ENCODE data around the gene TMEM60. TPM values are rescaled to one million over a fixed set of nuclear protein-coding genes. Genes with fewer than 3 reads are reported as not detected.

Gene TMEM60, protein sequence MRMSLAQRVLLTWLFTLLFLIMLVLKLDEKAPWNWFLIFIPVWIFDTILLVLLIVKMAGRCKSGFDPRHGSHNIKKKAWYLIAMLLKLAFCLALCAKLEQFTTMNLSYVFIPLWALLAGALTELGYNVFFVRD
- total RNA-seq, result 10 to 100 TPM in 2 of 4 donors, 1 to 10 TPM in 1, not detected in 1; 8.9 to 11.3 (median 11.1) TPM

DNA sequence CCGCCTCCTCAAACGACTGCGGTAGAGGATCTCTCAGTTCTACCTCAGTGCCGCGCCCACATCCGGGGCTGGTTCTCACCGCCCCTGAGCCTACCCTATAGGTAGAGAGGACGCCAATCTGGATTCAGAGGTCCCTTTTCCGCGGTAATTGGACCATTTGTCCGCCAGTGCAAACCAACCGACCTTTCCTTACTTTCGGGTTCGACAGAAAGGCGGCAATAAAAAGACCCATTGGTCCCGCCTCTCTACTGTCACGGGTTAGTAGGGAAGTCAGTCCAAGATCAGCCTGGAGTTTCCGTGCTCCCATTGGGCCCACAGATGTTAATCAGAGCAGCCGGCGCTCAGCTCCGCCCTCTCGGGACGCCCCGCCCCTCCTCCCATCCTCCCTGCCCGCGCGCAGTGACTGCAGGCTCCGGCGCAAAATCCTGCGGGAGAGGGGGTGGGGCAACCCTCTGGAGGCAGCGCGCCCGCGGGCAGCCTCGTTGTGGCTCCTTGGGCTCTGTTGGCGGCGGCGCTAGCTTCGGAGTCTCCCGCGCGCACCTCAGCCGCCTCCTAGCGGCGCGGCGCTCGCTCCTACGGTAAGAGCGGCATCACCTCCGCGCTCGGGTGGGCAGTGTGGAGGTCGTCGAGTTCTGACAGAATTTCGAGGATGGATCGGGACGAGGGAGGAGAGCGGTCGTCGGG is at the start of gene TMEM60, which contains the start of gene PHTF2:
Gene TMEM60 (minus strand): TSS at position 41 of the 684 bp plus-strand sequence. CDS start 4,061 bp downstream, outside the sequence.
Gene PHTF2 (plus strand): TSS at position 380 of the 684 bp plus-strand sequence.
- Histone ChIP-seq H3K4me3 (peak within 1 kb of the TSS; percentile 67 to 96 (median 87)), H3K4me1 (peaks cover 0 to 35% (median 10%) of the 10 kb centered on the region in 4 donors), H3K36me3 (peaks cover 0 to 6% (median 0%) of the 10 kb centered on the region in 3 donors), H3K9me3 (no peaks in the 10 kb centered on the region), H3K27ac (peak within 1 kb of the TSS; percentile 83 to 96 (median 88)), H3K27me3 (no peaks in the 10 kb centered on the region)
- peak; percentile 96 to 99 (median 99) for DNase-seq
- peak; percentile 73 to 86 for TF ChIP-seq POLR2A (IDR thresholded peaks at IDR 0.05)
- TF ChIP-seq CTCF (IDR thresholded peaks at IDR 0.05), result peak in 5 of 6 experiments; percentile 29 to 74 (median 68)

DNA sequence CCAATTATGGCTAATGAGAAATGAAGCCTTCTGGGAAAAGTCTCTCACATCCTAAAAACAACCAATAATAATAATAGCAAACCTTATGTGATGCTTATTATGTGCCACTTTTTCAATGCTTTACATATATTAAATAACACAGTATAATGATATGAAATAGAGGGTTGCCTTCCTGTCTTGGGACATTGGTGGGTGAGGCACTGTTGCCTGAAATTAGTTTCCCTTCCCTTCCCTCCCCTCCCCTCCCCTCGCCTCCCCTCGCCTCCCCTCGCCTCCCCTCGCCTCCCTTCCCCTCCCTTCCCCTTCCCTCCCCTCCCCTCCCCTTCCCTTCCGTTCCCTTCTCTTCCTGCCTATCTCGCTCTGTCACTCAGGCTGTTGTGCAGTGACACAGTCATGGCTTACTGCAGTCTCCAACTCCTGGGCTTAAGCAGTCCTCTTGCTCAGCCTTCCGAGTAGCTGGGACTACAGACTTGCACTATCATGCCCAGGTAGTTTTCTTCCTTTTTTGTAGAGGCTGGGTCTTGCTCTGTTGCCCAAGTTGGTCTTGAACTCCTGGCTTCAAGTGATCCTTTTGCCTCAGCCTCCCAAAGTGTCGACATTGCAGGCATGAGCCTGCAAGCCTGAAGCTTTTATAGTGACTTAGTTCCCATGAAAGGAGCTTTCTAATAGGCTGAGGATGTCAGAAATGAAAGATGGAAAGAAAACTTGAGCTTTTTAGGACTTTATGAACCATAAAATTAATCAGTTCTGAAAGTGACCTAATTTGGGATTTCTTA is 48.3 kb upstream of the TMEM60 start:
- Histone ChIP-seq H3K9me3 (no peaks in the 10 kb centered on the region), H3K4me3 (no peak overlapping the region), H3K36me3 (no peaks in the 10 kb centered on the region), H3K27ac (no peak overlapping the region), H3K27me3 (no peaks in the 10 kb centered on the region), H3K4me1 (no peaks in the 10 kb centered on the region)
- TF ChIP-seq POLR2A (IDR thresholded peaks at IDR 0.05) (no peak), CTCF (IDR thresholded peaks at IDR 0.05) (no peak)
- DNase-seq, result no peak

DNA sequence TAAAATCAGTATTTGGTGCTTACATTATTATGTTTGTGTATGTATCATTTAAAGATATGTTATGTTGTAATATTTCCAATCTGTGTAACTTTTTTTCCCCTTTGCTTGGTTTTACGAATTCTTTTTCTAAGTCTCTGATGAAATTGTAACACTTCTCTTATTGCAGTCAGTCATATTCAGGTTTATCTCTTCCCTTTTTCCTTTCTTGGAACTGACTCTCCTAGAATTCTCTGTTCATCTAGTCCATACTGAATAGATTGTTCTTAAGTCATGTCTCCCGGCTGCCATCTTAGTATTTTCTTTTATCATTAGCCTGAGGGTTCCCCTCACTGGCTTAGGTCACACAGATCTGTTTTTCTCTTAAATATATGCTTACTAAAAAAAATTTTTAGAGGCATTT is 45.0 kb upstream of the TMEM60 start:
- TF ChIP-seq POLR2A (IDR thresholded peaks at IDR 0.05), result no peak
- TF ChIP-seq CTCF (IDR thresholded peaks at IDR 0.05), result no peak
- Histone ChIP-seq H3K4me1 (peaks cover 0 to 2% (median 0%) of the 10 kb centered on the region in 4 donors), H3K27me3 (no peaks in the 10 kb centered on the region), H3K4me3 (no peak overlapping the region), H3K27ac (no peak overlapping the region), H3K9me3 (no peaks in the 10 kb centered on the region), H3K36me3 (no peaks in the 10 kb centered on the region)
- DNase-seq, result no peak

DNA sequence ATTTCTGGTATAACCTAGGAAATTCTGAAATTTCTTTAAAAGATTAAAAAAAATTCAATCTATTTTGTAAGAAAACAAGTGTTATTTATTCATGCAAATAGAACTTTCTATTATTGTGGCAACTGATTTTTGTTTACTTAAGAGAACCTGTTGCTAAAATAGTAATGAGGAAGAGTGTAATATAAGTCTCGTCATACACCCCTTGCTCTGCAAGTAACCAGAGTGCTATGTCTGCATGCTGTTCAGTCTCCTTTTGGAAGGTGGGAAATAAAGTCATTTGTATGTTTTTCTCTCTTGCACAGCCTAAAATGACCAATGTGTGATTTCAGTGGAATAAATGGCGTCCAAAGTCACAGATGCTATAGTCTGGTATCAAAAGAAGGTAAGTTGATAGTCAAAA is 41.7 kb upstream of the TMEM60 start:
- TF ChIP-seq POLR2A (IDR thresholded peaks at IDR 0.05) (no peak), CTCF (IDR thresholded peaks at IDR 0.05) (no peak)
- no peak for DNase-seq
- Histone ChIP-seq H3K27ac (no peak overlapping the region), H3K9me3 (no peaks in the 10 kb centered on the region), H3K27me3 (no peaks in the 10 kb centered on the region), H3K4me1 (peaks cover 0 to 8% (median 0%) of the 10 kb centered on the region in 4 donors), H3K4me3 (no peak overlapping the region), H3K36me3 (no peaks in the 10 kb centered on the region)

GRCh38 chr7:77838929-77839491 is 40.8 kb upstream of the TMEM60 start:
- TF ChIP-seq POLR2A (IDR thresholded peaks at IDR 0.05) (no peak), CTCF (IDR thresholded peaks at IDR 0.05) (no peak)
- Histone ChIP-seq H3K4me3 (no peak overlapping the region), H3K27me3 (no peaks in the 10 kb centered on the region), H3K36me3 (no peaks in the 10 kb centered on the region), H3K4me1 (peaks cover 0 to 8% (median 0%) of the 10 kb centered on the region in 4 donors), H3K27ac (no peak overlapping the region), H3K9me3 (no peaks in the 10 kb centered on the region)
- DNase-seq, result no peak
